COLO829 (cell line): Measurements from ENCODE around the gene AKT3.
"Not testable (repeated sequence)": the region's sequence is repeated elsewhere in the genome, so short reads cannot be mapped to it uniquely, and the experiment has no call there.

Experiments
- DNase-seq: peaks from one replicate; pipeline ENCODE4 v3.0.0; 2012; ENCODE audit warnings: low spot score

Gene AKT3

DNA sequence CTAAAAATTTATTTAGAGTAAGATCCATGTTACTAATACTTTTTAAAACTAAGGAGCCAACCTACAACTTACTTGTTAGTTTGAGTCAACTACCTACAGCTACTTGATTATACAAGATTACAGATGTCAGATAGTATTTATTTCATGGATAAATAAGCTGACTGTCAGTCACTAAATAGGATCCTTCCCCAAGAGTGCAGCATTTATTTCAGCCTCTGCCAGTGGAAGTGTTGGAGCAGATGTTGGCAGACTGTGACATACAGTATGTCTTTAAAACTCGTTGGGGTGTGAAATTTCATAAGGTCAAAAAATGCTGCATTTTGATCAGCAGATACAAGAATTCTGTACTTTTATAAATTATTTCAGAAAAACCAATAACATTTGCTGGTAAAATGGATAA, 156.2 kb downstream of the AKT3 start:
- DNase-seq, result no peak

GRCh38 chr1:243686159-243686558, 163.9 kb downstream of the AKT3 start:
- DNase-seq, result no peak

DNA sequence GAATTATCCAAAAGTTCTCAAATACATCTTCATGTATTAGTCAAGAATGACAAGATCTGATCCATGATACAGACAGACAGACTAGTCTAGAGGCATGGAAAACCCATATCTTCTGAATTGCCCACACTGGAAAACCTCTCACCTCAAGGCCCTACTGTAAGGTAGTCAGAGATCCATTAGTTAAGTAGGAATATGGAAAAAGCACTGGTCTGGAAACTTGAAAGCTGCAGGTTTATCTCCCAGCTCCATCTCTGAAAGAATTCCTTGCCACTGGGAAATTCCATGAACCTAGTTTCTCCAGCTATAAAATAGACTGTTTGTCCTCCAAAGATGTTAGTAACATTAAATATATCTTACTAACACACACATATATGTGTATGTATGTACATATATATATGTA, 169.2 kb downstream of the AKT3 start:
- DNase-seq, result no peak

DNA sequence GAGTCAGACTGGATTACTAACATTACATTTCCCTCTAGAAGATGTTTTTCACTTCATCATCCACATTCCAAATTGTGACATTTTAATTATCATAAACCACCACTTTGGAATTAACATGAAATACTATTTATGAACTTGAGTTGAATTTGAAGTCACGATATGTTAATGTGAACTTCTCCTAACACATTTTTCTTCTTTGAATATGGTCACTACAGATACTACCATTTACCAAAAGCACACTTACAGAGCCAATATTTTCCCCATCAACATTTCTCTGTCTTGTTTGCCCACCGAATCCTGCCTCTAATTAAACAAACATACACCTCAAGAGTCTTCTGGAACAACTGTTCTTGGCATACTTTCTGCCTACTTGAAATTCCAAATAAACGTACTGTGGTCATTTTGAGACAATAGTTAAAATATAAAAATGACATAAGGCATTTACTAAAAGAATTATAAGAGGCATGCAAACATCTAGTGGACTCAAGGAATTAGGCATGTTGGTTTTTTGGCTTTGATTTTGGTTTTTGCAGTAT, 177.4 kb downstream of the AKT3 start:
- no peak for DNase-seq

GRCh38 chr1:243667591-243667990, 182.5 kb downstream of the AKT3 start:
- no peak for DNase-seq

DNA sequence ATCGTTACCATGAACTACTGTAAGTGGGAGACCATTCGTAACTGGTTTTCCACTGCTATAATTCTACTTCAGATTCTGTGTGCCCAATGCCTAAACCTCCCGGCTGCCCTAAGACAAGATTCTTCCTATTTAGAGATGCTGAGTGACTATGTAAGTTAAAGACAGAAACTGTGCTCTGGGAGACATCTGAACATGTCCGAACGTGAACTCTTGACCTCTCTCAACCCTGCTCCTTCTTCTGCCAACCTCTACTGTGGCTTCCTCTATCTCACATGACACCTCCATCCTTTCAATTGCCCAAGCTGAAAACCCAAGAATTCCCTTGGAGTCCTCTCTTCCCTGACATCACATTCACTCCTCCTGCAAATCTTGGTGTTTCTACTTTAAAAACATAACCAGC, 182.9 kb downstream of the AKT3 start:
- DNase-seq, result no peak

GRCh38 chr1:243663651-243664050, 186.4 kb downstream of the AKT3 start:
- DNase-seq, result no peak

DNA sequence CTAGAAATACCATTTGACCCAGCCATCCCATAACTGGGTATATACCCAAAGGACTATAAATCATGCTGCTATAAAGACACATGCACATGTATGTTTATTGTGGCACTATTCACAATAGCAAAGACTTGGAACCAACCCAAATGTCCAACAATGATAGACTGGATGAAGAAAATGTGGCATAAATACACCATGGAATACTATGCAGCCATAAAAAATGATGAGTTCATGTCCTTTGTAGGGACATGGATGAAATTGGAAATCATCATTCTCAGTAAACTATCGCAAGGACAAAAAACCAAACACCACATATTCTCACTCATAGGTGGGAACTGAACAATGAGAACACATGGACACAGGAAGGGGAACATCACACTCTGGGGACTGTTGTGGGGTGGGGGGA, 187.9 kb downstream of the AKT3 start:
- not testable (repeated sequence) for DNase-seq

DNA sequence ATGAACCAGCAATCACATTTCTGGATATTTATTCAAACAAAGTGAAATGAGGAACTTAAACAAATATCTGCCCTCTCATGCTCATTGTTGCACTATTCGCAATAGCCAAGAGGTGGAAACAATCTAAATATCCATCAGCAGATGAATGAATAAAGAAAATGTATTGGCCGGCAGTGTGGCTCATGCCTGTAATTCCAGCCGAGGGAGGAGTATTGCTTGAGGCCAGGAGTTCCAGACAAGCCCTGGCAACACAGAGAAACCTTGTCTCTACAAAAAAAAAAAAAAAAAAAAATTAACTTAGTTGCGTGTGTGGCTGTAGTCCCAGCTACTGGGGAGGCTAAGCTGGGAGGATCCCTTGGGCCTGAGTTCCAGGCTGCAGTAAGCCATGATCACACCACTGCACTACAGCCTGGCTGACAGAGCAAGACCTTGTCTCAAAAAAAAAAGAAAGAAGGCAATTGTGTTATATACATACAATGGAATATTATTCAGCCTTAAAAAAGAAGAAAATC, 191.4 kb downstream of the AKT3 start:
- DNase-seq, result no peak

GRCh38 chr1:243657793-243658192, 192.2 kb downstream of the AKT3 start:
- no peak for DNase-seq

DNA sequence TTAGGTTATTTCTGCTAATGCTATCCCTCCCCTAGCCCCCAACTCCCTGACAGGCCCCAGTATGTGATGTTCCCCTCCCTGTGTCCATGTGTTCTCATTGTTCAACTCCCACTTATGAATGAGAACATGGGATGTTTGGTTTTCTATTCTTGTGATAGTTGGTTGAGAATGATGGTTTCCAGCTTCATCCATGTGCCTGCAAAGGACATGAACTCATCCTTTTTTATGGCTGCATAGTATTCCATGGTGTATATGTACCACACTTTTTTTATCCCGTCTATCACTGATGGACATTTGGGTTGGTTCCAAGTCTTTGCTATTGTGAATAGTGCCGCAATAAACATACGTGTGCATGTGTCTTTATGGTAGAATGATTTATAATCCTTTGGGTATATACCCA, 200.5 kb downstream of the AKT3 start:
- not testable (repeated sequence) for DNase-seq

GRCh38 chr1:243646841-243647240, 203.2 kb downstream of the AKT3 start:
- no peak for DNase-seq

- DNase-seq, result no peak
Measured at GRCh38 chr1:243645281-243645680, 204.8 kb downstream of the AKT3 start.

- no peak for DNase-seq
Measured at GRCh38 chr1:243642936-243643335, 207.1 kb downstream of the AKT3 start.

GRCh38 chr1:243639027-243639658, 210.9 kb downstream of the AKT3 start:
- DNase-seq, result no peak

DNA sequence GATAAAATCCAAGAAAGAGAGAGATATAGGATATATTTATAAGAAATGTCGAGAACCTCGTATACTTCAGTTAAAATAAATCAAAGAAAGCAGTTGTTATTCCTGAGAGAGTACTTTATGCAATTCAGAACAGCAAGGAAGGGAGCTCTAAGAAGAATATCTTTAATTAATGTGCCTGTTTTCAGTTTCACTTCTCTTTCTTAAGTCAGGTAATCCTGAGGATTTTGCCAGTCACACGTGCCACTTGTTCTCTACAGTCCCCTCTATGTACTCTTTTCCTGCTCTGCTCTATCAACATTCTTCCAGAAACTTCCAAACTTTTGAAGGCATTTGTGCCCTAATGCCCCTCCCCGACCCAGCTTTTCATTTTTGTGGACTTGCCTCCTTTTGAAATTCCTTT, 211.9 kb downstream of the AKT3 start:
- no peak for DNase-seq

- peak; percentile 21 for DNase-seq
Measured at GRCh38 chr1:243628476-243628907, 221.6 kb downstream of the AKT3 start.

GRCh38 chr1:243623841-243624240, 226.2 kb downstream of the AKT3 start:
- peak; percentile 13 for DNase-seq

DNA sequence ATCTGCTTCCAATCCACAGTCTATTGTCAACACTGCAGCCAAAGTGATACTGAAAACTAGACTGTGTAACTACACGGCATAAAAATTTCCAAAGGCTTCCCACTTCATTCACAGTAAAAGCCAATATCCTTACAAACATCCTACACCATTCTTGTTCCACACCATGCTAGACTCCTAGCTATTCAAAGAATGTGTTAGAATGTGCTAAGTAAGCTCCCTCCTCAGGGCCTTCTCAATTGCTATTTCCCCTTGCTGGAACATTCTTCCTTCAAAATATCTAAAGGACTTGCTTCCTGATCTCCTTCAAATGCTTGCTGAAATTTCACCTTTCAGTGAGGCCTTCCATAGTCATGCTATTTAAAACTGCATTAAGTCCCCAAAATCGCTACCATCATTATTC, 228.1 kb downstream of the AKT3 start:
- no peak for DNase-seq

- DNase-seq, result no peak
Measured at GRCh38 chr1:243620096-243620495, 229.9 kb downstream of the AKT3 start.

GRCh38 chr1:243609698-243610097, 240.3 kb downstream of the AKT3 start:
- DNase-seq, result no peak

DNA sequence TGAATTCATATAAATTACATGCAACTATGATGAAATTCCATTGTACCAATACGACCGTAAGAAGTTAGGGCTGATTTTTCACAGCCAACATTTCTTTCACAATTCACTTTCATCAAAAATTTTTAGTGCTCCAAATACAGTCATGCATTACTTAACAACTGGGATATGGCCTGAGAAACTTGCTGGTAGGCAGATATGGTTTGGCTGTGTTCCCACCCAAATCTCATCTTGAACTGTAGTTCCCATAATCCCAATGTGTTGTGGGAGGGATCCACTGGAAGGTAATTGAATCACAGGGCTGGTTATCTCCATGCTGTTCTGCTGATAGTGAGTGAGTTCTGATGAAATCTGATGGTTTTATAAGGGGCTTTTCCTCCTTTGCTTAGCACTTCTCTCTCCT, 244.4 kb downstream of the AKT3 start:
- no peak for DNase-seq

DNA sequence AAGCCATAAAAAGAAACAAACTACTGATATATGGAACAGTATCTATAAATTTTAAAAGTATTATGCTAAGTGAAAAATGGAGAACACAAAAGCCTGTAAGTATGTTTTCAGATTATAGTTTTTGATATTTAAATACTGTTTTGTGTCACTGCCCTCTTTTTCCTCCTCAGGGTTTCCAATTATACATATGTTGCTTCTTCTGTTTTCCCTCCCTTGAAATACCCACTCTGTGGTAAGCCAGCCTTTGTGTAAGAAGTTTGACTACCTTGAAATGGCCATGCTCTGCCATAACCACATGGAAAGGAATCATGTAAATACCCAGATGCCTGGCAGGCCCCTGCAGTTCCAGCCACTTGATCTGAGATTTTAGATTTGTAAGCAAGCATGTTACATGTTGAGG, 248.3 kb downstream of the AKT3 start:
- DNase-seq, result no peak

DNA sequence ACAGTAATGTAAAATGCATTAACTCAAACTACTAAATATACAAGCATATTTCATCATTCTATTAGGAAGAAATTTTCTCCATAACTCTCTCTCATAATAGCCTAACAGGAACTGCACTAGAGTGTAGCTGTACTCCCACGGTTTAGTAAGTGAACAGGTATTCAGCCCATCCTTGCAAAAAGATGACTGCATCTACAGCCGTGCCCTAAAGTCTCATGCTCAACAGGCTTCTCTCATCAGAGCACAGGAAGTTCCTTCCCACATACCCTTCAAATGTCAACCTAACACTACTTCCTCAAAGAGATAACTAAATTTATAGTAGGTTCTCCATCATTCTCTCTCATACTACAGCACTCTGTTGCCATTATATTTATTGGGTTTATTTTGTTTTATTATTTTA, 251.6 kb downstream of the AKT3 start:
- no peak for DNase-seq
